SU-DHL-6 (cell line): ENCODE results near the gene TKT.

Source experiments
- EZH2phosphoT487 ChIP-seq: fragments of 200-600 bp; sonication (generic), shearing (Covaris generic); conservative IDR thresholded peaks from 2 replicates; pipeline ENCODE4 v1.6.1; 2018; ENCODE audit warnings: mild to moderate bottlenecking, antibody characterized with exemption, low read length, moderate library complexity, mixed read lengths
- TF ChIP-seq, protein P1 (sequence below): fragments of 200-600 bp; sonication (generic); IDR thresholded peaks from one replicate; pipeline ENCODE4 v1.5.1; 2017; ENCODE audit warnings: antibody characterized with exemption, mild to moderate bottlenecking, low read length, moderate library complexity; ENCODE audit not compliant: insufficient read depth, poor library complexity, severe bottlenecking

DNA sequence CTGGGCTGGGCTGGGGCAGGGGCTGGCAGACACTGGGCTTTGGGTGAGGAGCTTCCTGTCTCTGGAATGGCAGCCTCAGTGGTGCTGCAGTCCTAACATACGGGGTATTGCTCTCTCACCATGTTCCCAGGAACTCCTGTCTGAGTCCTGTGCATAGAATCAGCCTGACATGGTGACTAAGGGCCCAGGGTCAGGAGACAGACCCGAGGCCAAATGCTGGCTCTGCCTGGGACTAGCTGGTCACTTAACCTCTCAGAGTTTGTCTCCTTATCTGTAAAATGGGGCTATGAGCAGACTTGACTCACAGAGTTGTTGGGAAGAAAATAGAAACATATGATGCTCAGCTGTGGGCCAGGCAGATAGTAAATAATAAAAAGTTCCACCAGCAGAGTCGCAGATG, 66.5 kb downstream of the TKT start:
- TF ChIP-seq, protein P1, sequence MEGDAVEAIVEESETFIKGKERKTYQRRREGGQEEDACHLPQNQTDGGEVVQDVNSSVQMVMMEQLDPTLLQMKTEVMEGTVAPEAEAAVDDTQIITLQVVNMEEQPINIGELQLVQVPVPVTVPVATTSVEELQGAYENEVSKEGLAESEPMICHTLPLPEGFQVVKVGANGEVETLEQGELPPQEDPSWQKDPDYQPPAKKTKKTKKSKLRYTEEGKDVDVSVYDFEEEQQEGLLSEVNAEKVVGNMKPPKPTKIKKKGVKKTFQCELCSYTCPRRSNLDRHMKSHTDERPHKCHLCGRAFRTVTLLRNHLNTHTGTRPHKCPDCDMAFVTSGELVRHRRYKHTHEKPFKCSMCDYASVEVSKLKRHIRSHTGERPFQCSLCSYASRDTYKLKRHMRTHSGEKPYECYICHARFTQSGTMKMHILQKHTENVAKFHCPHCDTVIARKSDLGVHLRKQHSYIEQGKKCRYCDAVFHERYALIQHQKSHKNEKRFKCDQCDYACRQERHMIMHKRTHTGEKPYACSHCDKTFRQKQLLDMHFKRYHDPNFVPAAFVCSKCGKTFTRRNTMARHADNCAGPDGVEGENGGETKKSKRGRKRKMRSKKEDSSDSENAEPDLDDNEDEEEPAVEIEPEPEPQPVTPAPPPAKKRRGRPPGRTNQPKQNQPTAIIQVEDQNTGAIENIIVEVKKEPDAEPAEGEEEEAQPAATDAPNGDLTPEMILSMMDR = no peak
- no peak for TF ChIP-seq EZH2phosphoT487
